Medulla oblongata (tissue), 1 donor: Measurements from ENCODE around the gene NAP1L4.
A peak's percentile ranks its signal among the peaks of the same experiment; 100 is the strongest.
"Not testable (repeated sequence)": the region's sequence is repeated elsewhere in the genome, so short reads cannot be mapped to it uniquely, and the experiment has no call there.

Source experiments
- DNase-seq: peaks from one replicate; pipeline ENCODE4 v3.0.0-alpha.2; 2015; ENCODE audit errors: extremely low spot score

The NAP1L4 gene

GRCh38 chr11:2960139-2960538 is 32.0 kb downstream of the NAP1L4 start:
- no peak for DNase-seq

DNA sequence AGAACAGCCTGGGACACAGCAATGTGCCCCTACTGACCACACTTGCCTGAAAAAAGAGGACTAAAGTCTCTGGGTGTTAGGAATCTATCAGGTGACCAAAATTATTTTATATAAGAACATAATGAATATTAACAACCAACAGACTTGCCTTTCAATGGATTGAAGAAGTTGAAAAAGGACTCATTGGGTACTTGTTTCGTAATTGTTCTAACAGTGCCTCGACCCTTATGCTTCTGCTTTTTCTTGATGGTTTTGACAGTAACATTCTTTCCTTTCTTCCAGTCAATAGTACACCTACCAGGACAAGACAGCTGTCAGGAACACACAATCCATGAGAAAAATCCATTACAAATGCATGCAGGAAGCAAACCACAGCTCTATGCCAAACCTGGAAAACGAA is 33.9 kb downstream of the NAP1L4 start:
- DNase-seq, result no peak

GRCh38 chr11:2955906-2956476 is 36.1 kb downstream of the NAP1L4 start:
- no peak for DNase-seq

DNA sequence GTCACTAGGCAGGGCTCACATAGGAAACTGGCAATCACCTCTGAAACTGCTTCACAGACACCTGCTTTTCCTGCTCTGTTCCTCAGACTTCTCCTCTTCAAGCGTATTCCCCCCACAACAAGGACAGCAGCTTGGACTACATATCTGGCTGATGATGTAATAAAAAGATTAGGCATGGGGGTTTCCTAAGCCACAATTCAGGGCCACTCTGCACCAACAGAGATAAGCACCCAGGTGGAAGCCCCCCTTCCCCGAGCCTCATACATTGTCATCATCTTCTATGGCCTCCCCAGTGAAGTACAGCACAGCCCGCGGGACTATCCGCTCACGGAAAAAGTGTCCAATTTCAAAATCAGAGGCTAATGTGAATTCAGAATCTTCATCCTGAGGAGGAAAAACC is 37.9 kb downstream of the NAP1L4 start:
- no peak for DNase-seq

- DNase-seq, result no peak
Measured at GRCh38 chr11:2952290-2952689, 39.8 kb downstream of the NAP1L4 start.

DNA sequence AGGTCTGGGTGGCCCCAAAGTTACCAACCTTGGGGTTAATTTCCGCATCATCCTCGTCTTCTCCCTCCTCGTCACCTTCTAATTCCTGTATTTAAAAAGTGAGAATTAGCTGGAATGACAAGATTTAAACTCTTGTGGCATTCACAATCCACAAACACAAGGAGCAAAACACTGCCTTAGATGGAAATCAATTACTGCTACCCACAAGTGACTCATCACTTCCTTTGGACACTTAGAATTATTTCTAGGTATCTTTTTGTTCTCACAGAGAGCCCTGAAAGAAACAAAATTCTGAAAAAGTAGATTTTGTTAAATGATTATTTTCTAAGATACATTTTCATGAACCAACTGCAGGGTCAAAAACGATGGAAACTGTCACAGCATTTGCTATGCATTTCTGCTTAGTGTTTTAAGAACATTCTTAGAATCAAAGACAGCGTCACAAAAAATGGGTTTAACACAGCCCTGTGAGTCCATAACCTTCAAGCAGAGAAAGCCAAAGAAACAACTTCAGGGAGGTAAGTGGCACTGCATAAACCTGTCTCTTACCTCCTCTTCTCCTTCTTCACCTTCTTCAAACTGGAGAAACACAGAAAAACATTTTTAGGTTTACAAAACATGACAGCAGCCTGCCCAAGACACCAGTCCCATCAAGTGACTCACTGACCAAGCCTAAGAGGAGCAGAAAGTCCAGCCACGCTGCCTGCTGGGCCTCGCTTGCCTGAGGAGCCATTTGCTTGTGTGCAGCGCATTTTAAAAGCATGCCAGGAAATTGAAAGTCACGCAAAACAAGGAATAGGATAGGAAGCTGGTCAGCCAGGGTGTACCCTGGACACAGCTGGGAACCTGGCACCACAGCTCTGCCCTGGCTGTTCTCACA is 40.7 kb downstream of the NAP1L4 start:
- DNase-seq, result no peak

DNA sequence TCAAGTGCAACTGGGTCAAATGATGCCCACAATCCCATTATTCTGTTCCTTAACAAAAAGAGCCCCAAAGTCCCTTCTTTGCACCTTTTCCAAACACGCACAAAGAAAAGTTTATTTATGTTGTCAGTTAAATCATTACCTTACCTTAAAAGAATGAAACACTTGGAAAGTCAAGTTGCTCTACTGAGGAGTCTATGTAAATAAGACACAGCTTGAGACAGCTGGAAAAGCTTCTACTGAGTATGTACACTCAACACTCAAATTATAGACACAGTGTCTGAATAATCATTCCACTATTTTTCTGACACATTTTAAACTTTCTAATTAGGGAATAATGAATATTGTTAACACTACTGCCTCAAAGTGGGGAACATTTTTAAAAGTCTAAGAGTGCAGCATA is 41.3 kb downstream of the NAP1L4 start:
- DNase-seq, result no peak

GRCh38 chr11:2949920-2950319 is 42.2 kb downstream of the NAP1L4 start:
- DNase-seq, result no peak

DNA sequence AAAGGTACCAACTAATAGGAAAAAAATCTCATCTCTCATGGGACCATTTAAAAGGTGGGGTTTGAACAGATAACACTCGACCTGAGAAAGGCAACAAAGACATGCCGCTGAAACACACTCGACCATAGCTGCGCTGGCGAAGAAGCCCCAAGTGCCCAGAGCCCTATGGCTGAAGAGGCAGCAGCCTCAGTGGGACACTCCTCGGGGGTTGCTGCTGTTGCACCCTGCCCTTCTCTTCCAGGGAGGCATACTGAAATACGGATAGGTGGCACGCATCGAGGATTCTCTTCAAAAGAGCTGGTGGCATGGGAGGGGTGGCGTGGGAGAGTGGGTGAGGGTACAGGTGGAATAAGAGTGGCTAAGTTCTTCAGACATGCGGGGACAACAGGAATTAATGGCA is 44.4 kb downstream of the NAP1L4 start:
- no peak for DNase-seq

GRCh38 chr11:2945757-2946287 is 46.3 kb downstream of the NAP1L4 start:
- no peak for DNase-seq

- peak; percentile 94 for DNase-seq
Measured at GRCh38 chr11:2945031-2945756, 46.9 kb downstream of the NAP1L4 start.

- no peak for DNase-seq
Measured at GRCh38 chr11:2944530-2944929, 47.6 kb downstream of the NAP1L4 start.

- DNase-seq, result no peak
Measured at GRCh38 chr11:2943711-2944118, 48.4 kb downstream of the NAP1L4 start.

DNA sequence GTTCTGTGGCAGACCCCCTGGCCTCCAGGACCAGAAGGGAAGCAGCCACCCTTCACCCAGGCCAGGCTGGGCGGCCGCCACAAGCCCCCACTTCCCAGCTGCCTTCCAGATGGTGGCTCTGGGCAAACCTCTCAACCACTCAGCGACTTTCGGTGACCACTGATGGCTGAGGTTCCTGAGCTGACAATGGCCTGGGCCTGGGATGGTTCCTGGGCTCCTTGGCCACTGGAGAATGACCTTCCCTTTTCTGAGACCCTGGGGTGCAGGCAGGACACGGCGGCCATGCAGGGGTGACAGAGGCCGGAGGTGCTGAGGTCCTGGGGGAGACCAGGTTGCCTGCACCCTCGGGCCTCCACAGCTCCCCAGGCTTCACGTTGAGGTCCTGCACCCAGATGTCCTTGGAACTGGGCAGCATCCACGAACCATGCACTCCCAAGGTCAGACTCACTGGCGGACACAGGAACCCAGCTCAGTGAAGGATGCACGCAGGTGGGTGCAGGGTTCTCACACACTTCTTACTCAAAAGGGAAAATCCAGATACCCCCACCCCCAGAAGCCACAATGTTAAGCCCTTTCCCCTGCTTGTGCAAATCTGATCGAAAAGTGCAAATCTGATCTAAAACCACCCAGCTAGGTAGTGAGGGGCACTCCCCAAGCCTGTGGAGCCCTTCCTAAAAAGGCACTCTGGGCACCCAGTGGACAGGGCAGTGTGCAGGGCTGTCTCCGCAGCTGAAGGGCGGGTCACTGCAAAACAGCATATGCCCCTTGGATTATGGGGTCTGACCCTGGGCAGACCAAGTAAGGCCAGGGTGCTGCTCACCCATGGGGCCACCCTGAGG is 49.0 kb downstream of the NAP1L4 start:
- DNase-seq, result no peak

- no peak for DNase-seq
Measured at GRCh38 chr11:2942447-2942846, 49.7 kb downstream of the NAP1L4 start.

- no peak for DNase-seq
Measured at GRCh38 chr11:2940921-2941821, 51.0 kb downstream of the NAP1L4 start.

GRCh38 chr11:2940147-2940920 is 51.8 kb downstream of the NAP1L4 start:
- DNase-seq, result no peak

DNA sequence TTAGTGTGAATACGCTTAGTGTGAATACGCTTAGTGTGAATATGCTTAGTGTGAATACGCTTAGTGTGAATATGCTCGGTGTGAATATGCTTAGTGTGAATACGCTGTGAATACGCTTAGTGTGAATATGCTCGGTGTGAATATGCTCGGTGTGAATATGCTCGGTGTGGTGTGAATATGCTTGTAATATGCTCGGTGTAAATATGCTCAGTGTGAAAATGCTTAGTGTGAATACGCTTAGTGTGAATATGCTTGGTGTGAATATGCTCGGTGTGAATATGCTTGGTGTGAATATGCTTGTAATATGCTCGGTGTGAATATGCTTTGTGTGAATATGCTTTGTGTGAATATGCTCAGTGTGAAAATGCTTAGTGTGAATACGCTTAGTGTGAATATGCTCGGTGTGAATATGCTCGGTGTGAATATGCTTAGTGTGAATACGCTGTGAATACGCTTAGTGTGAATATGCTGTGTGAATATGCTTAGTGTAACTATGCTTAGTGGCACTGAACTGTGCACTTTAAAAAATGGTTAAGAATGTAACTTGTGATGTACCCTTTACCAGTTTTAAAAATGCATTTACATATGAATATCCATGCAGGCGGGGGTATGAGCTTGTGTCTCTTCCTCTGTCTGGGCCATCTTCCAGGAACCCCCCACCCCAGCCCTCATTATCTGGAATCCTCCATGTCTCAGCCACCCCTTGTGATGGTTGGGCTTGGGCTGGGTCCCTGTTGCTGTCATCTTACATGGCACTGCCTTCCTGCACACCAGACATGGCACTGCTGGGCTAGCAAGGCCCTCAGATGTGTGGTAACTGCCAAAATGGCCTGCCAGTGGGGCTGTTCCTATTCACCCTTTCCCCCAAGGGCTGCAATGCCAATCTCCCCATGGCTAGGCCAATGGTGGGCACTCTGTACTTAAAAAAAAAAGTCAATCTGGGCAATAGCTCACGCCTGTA is 53.4 kb downstream of the NAP1L4 start:
- DNase-seq, result not testable (repeated sequence)
